GM23338 (cell line): ENCODE data around the gene TOX2. TPM values are rescaled to one million over a fixed set of nuclear protein-coding genes. Genes with fewer than 3 reads are reported as not detected.
A peak's percentile ranks its signal among the peaks of the same experiment; 100 is the strongest.

ENCODE experiments used
- ATAC-seq: fragments of 200-7000 bp; cut with Tn5 transposase; 3 replicates; pipeline ENCODE4 v1.9.1; 2020
- DNase-seq: peaks from one replicate; pipeline ENCODE4 v3.0.0-alpha.2; 2015; ENCODE audit warnings: low spot score
- H2AFZ ChIP-seq: fragments of 200-600 bp; sonication (generic); 2 replicates; pipeline ENCODE4 v1.8.0; 2016; ENCODE audit warnings: antibody characterized with exemption, mild to moderate bottlenecking, moderate library complexity
- H3F3A ChIP-seq: fragments of 200-600 bp; sonication (generic); replicated peaks from 2 replicates; pipeline ENCODE4 v1.8.0; 2017; ENCODE audit warnings: antibody characterized with exemption, mixed run types, low read depth
- H3K27ac ChIP-seq: fragments of 200-600 bp; sonication (generic); 2 replicates; pipeline ENCODE4 v1.6.1; 2016; ENCODE audit warnings: low read depth
- H3K27me3 ChIP-seq: fragments of 200-600 bp; sonication (generic); 2 replicates; pipeline ENCODE4 v1.8.0; 2016; ENCODE audit warnings: mild to moderate bottlenecking, mixed run types, moderate library complexity; ENCODE audit not compliant: insufficient read depth
- H3K36me3 ChIP-seq: fragments of 200-600 bp; sonication (generic); 2 replicates; pipeline ENCODE4 v1.8.0; 2016; ENCODE audit warnings: mild to moderate bottlenecking; ENCODE audit not compliant: insufficient read depth
- H3K4me1 ChIP-seq: fragments of 200-600 bp; sonication (generic); 2 replicates; pipeline ENCODE4 v1.8.0; 2016; ENCODE audit warnings: mild to moderate bottlenecking, moderate library complexity; ENCODE audit not compliant: insufficient read depth
- H3K4me2 ChIP-seq: fragments of 200-600 bp; sonication (generic); 2 replicates; pipeline ENCODE4 v1.7.1; 2017; ENCODE audit warnings: mixed run types
- H3K4me3 ChIP-seq: fragments of 200-600 bp; sonication (generic); 2 replicates; pipeline ENCODE4 v1.6.1; 2016; ENCODE audit warnings: mixed run types
- H3K79me2 ChIP-seq: fragments of 200-600 bp; sonication (generic); replicated peaks from 2 replicates; pipeline ENCODE4 v1.8.0; 2017; ENCODE audit warnings: mild to moderate bottlenecking; ENCODE audit not compliant: insufficient read depth
- H3K9me2 ChIP-seq: fragments of 200-600 bp; sonication (generic); 2 replicates; pipeline ENCODE4 v1.8.0; 2017; ENCODE audit not compliant: insufficient read depth
- H4K20me1 ChIP-seq: fragments of 200-600 bp; sonication (generic); replicated peaks from 2 replicates; pipeline ENCODE4 v1.8.0; 2017; ENCODE audit warnings: mild to moderate bottlenecking; ENCODE audit not compliant: insufficient read depth
- H3K27ac Mint-ChIP-seq: 2 replicates; pipeline ENCODE4 v1.8.0; 2020; ENCODE audit warnings: inconsistent platforms, mild to moderate bottlenecking, moderate library complexity, mixed read lengths
- H3K27me3 Mint-ChIP-seq: 3 replicates; pipeline ENCODE4 v1.8.0; 2022; ENCODE audit warnings: low read depth, mild to moderate bottlenecking, moderate library complexity, mixed read lengths, inconsistent platforms; ENCODE audit not compliant: insufficient read depth, poor library complexity
- H3K36me3 Mint-ChIP-seq: 3 replicates; pipeline ENCODE4 v1.8.0; 2021; ENCODE audit warnings: low read depth, mild to moderate bottlenecking, inconsistent platforms, moderate library complexity, mixed read lengths
- H3K4me1 Mint-ChIP-seq: 3 replicates; pipeline ENCODE4 v1.8.0; 2020; ENCODE audit warnings: mild to moderate bottlenecking, inconsistent platforms, mixed read lengths
- H3K4me3 Mint-ChIP-seq: 3 replicates; pipeline ENCODE4 v1.8.0; 2021; ENCODE audit warnings: moderate library complexity, mild to moderate bottlenecking, inconsistent platforms, mixed read lengths
- H3K9me3 Mint-ChIP-seq: 3 replicates; pipeline ENCODE4 v1.8.0; 2020; ENCODE audit warnings: moderate library complexity, mild to moderate bottlenecking, inconsistent platforms, mixed read lengths
- CREB1 ChIP-seq: fragments of 250-450 bp; sonication (Bioruptor Pico); IDR thresholded peaks from 2 replicates; pipeline ENCODE4 v1.5.0; 2020; ENCODE audit warnings: low read depth, mild to moderate bottlenecking, moderate library complexity
- CTCF ChIP-seq, 2 experiments: fragments of 200-600 bp in 1 of 2; sonication (generic) in 1 of 2; conservative IDR thresholded peaks; 2 replicates each; pipeline versions ENCODE4 v1.5.1 to v1.6.1; 2016 to 2017; ENCODE audit warnings: antibody characterized with exemption in 2 of 2, low read depth in 2 of 2, mild to moderate bottlenecking in 2 of 2, moderate library complexity in 1 of 2
- NANOG ChIP-seq: IDR thresholded peaks from 2 replicates; pipeline ENCODE4 v1.6.1; 2016; ENCODE audit warnings: antibody characterized with exemption, borderline replicate concordance
- POLR2AphosphoS5 ChIP-seq: IDR thresholded peaks from 2 replicates; pipeline ENCODE4 v1.6.1; 2016; ENCODE audit warnings: antibody characterized with exemption, low read depth
- STAT1 ChIP-seq: IDR thresholded peaks from one replicate; pipeline ENCODE4 v1.6.1; 2016; ENCODE audit warnings: antibody characterized with exemption; ENCODE audit not compliant: unreplicated experiment
- ZNF114 ChIP-seq: fragments of 250-450 bp; sonication (Bioruptor Pico); IDR thresholded peaks from 2 replicates; pipeline ENCODE4 v1.5.0; 2020; ENCODE audit warnings: mild to moderate bottlenecking, moderate library complexity
- ZNF331 ChIP-seq: fragments of 250-450 bp; sonication (Bioruptor Pico); IDR thresholded peaks from 2 replicates; pipeline ENCODE4 v1.5.0; 2020; ENCODE audit warnings: low read depth, mild to moderate bottlenecking, moderate library complexity
- polyA plus RNA-seq: library from polyadenylated mRNA; unstranded; fragments of >200 nt; fragmentation: Nextera tagmentation; extraction: Ambion mirVana; gene quantifications from 2 replicates; pipeline ENCODE4 v1.2.1, GENCODE V29; 2016
- total RNA-seq: library from RNA; depleted of rRNA; stranded (reverse); fragments of >200 nt; shearing (Covaris generic); gene quantifications from 2 replicates; pipeline ENCODE4 v1.2.3, GENCODE V29; 2014
- TF ChIP-seq, protein P1 (sequence below): IDR thresholded peaks from 2 replicates; pipeline ENCODE4 v1.6.1; 2016; ENCODE audit warnings: antibody characterized with exemption

Gene TOX2
- total and polyA plus RNA-seq, 2 experiments from 2014 or later, result 1.4 to 1.5 TPM

- Histone ChIP-seq H3K4me2 (no peak overlapping the region), H3K36me3 (no peaks in the 10 kb centered on the region), H3K4me3 (no peak overlapping the region), H3K27ac (no peak overlapping the region), H2AFZ (no peak overlapping the region), H4K20me1 (no peaks in the 10 kb centered on the region), H3K9me2 (0 out of 2 replicates have a peak, but pooled peaks cover 3% of the 10 kb centered on the region), H3K27me3 (no peaks in the 10 kb centered on the region), H3F3A (no peaks in the 10 kb centered on the region), H3K79me2 (no peaks in the 10 kb centered on the region), H3K4me1 (no peaks in the 10 kb centered on the region)
- Mint-ChIP-seq H3K4me1 (no peaks in the 10 kb centered on the region; the same call in 2 of the 3 replicates), H3K27ac (no peak overlapping the region), H3K9me3 (no peaks in the 10 kb centered on the region), H3K4me3 (no peak overlapping the region), H3K36me3 (no peaks in the 10 kb centered on the region), H3K27me3 (peaks cover 5% of the 10 kb centered on the region)
- ATAC-seq, result no peak
- no peak for DNase-seq
- TF ChIP-seq ZNF114 (CRISPR knock-in tag), result no peak
- TF ChIP-seq CTCF (conservative IDR thresholded peaks at IDR 0.05; ENCODE audit: low read depth in 2 of 2), result no peak
These were observed 68.2 kb downstream of the TOX2 start for GRCh38 chr20:43982886-43983285.

- H3K36me3 ChIP-seq, result no peaks in the 10 kb centered on the region
- no peaks in the 10 kb centered on the region for H4K20me1 ChIP-seq
- peak; percentile 39; the same call in 2 of the 3 replicates for ATAC-seq
- peaks cover 5% of the 10 kb centered on the region for H3K27me3 Mint-ChIP-seq
- H2AFZ ChIP-seq, result no peak overlapping the region
- H3K4me2 ChIP-seq, result no peak overlapping the region
- no peaks in the 10 kb centered on the region for H3K79me2 ChIP-seq
- no peaks in the 10 kb centered on the region for H3F3A ChIP-seq
- H3K9me2 ChIP-seq, result 0 out of 2 replicates have a peak, but pooled peaks cover 3% of the 10 kb centered on the region
- H3K4me1 Mint-ChIP-seq, result no peaks in the 10 kb centered on the region; the same call in 2 of the 3 replicates
- TF ChIP-seq NANOG, result no peak
- peak; percentile 66 to 67 for TF ChIP-seq CTCF (conservative IDR thresholded peaks at IDR 0.05; ENCODE audit: low read depth in 2 of 2)
- no peak overlapping the region for H3K27ac ChIP-seq
- H3K9me3 Mint-ChIP-seq, result no peaks in the 10 kb centered on the region
- H3K4me3 Mint-ChIP-seq, result no peak overlapping the region
- H3K27me3 ChIP-seq, result no peaks in the 10 kb centered on the region
- H3K4me3 ChIP-seq, result no peak overlapping the region
- H3K27ac Mint-ChIP-seq, result no peak overlapping the region
- no peaks in the 10 kb centered on the region for H3K4me1 ChIP-seq
- DNase-seq, result peak; percentile 62
- no peaks in the 10 kb centered on the region for H3K36me3 Mint-ChIP-seq
These were observed 68.7 kb downstream of the TOX2 start for GRCh38 chr20:43983359-43983758.

DNA sequence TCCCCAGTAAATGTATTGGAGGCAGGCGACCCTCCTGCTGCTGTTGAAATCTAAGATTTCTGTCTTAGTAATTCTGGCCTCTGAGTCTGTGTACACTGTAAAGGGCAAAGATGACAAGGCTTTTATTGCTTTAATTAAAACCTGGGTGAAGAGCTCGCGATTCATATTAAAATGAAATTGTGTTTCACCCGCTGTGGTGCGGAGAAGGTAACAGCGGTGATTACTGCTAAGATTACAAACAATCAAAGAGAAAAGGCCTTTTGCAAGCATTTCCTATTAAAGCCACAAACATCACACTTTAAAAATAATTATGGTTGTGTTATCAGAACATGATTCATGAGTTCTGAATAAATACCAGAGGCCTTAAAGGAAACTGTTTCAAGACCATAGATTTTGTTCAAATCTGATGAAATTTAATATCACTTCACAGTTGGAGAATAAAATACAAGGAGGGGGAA lies 69.3 kb downstream of the TOX2 start:
- Histone ChIP-seq H4K20me1 (no peaks in the 10 kb centered on the region), H3K4me1 (no peaks in the 10 kb centered on the region), H3K36me3 (no peaks in the 10 kb centered on the region), H3F3A (no peaks in the 10 kb centered on the region), H3K27me3 (no peaks in the 10 kb centered on the region), H3K4me2 (no peak overlapping the region), H3K4me3 (no peak overlapping the region), H2AFZ (no peak overlapping the region), H3K9me2 (0 out of 2 replicates have a peak, but pooled peaks cover 3% of the 10 kb centered on the region), H3K79me2 (no peaks in the 10 kb centered on the region), H3K27ac (no peak overlapping the region)
- Mint-ChIP-seq H3K4me1 (no peaks in the 10 kb centered on the region; the same call in 2 of the 3 replicates), H3K27me3 (peaks cover 5% of the 10 kb centered on the region), H3K4me3 (no peak overlapping the region), H3K27ac (no peak overlapping the region), H3K9me3 (no peaks in the 10 kb centered on the region; the same call in 2 of the 3 replicates), H3K36me3 (no peaks in the 10 kb centered on the region)
- no peak for DNase-seq
- ATAC-seq, result no peak
- TF ChIP-seq POLR2AphosphoS5 (no peak), ZNF114 (CRISPR knock-in tag) (no peak), ZNF331 (CRISPR knock-in tag) (no peak), CTCF (conservative IDR thresholded peaks at IDR 0.05; ENCODE audit: low read depth in 2 of 2) (no peak), CREB1 (no peak), STAT1 (no peak)
- TF ChIP-seq, protein P1, sequence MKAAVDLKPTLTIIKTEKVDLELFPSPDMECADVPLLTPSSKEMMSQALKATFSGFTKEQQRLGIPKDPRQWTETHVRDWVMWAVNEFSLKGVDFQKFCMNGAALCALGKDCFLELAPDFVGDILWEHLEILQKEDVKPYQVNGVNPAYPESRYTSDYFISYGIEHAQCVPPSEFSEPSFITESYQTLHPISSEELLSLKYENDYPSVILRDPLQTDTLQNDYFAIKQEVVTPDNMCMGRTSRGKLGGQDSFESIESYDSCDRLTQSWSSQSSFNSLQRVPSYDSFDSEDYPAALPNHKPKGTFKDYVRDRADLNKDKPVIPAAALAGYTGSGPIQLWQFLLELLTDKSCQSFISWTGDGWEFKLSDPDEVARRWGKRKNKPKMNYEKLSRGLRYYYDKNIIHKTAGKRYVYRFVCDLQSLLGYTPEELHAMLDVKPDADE, result no peak
